ENCODE measurements around the gene URGCP. TPM values are rescaled to one million over a fixed set of nuclear protein-coding genes. Genes with fewer than 3 reads are reported as not detected.
A peak's percentile ranks its signal among the peaks of the same experiment; 100 is the strongest.

The URGCP gene
- total and polyA plus RNA-seq, 2 experiments from 2014 or later, result 28.3 to 40.2 TPM

- no peak overlapping the region for H3K27ac ChIP-seq
- TF ChIP-seq, protein P1, sequence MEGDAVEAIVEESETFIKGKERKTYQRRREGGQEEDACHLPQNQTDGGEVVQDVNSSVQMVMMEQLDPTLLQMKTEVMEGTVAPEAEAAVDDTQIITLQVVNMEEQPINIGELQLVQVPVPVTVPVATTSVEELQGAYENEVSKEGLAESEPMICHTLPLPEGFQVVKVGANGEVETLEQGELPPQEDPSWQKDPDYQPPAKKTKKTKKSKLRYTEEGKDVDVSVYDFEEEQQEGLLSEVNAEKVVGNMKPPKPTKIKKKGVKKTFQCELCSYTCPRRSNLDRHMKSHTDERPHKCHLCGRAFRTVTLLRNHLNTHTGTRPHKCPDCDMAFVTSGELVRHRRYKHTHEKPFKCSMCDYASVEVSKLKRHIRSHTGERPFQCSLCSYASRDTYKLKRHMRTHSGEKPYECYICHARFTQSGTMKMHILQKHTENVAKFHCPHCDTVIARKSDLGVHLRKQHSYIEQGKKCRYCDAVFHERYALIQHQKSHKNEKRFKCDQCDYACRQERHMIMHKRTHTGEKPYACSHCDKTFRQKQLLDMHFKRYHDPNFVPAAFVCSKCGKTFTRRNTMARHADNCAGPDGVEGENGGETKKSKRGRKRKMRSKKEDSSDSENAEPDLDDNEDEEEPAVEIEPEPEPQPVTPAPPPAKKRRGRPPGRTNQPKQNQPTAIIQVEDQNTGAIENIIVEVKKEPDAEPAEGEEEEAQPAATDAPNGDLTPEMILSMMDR (IDR thresholded peaks at IDR 0.05; ENCODE audit: low read depth, low read length), result no peak
- DNase-seq (ENCODE audit: low read depth in 1 of 2, low spot score in 1 of 2), result no peak
- no peak overlapping the region for H3K4me3 ChIP-seq
- no peaks in the 10 kb centered on the region for H3K27me3 ChIP-seq
- H3K9me3 ChIP-seq (ENCODE audit: low read depth), result no peaks in the 10 kb centered on the region
- H3K4me1 ChIP-seq (ENCODE audit: low read depth), result peaks cover 26% of the 10 kb centered on the region
- peaks cover 5% of the 10 kb centered on the region for H3K36me3 ChIP-seq
Measured at GRCh38 chr7:43870316-43870715, 36.1 kb downstream of the URGCP start.

GRCh38 chr7:43869867-43870240 lies 36.5 kb downstream of the URGCP start:
- H3K4me1 ChIP-seq (ENCODE audit: low read depth), result peaks cover 26% of the 10 kb centered on the region
- DNase-seq (ENCODE audit: low read depth in 1 of 2, low spot score in 1 of 2), result peak in 1 of 2 donors; percentile 83
- peak overlapping the region; percentile 89 for H3K4me3 ChIP-seq
- no peak overlapping the region for H3K27ac ChIP-seq
- peaks cover 5% of the 10 kb centered on the region for H3K36me3 ChIP-seq
- H3K27me3 ChIP-seq, result no peaks in the 10 kb centered on the region
- TF ChIP-seq, protein P1 (IDR thresholded peaks at IDR 0.05; ENCODE audit: low read depth, low read length), result no peak
- H3K9me3 ChIP-seq (ENCODE audit: low read depth), result no peaks in the 10 kb centered on the region

- Histone ChIP-seq H3K9me3 (ENCODE audit: low read depth) (no peaks in the 10 kb centered on the region), H3K36me3 (peaks cover 5% of the 10 kb centered on the region), H3K4me1 (ENCODE audit: low read depth) (peaks cover 26% of the 10 kb centered on the region), H3K27ac (peak within 1 kb of the TSS; percentile 85), H3K4me3 (peak within 1 kb of the TSS; percentile 89), H3K27me3 (no peaks in the 10 kb centered on the region)
- peak; percentile 98 for DNase-seq (ENCODE audit: low read depth in 1 of 2, low spot score in 1 of 2)
- TF ChIP-seq, protein P1 (IDR thresholded peaks at IDR 0.05; ENCODE audit: low read depth, low read length), result no peak
Measured at GRCh38 chr7:43869006-43869866, 37.2 kb downstream of the URGCP start, which contains the start of gene MRPS24. Gene MRPS24 (minus strand): TSS chr7:43869517. CDS start chr7:43869495, 22 bp downstream.

- H3K9me3 ChIP-seq (ENCODE audit: low read depth), result no peaks in the 10 kb centered on the region
- peaks cover 26% of the 10 kb centered on the region for H3K4me1 ChIP-seq (ENCODE audit: low read depth)
- no peaks in the 10 kb centered on the region for H3K27me3 ChIP-seq
- H3K4me3 ChIP-seq, result peak overlapping the region; percentile 89
- peaks cover 5% of the 10 kb centered on the region for H3K36me3 ChIP-seq
- no peak for DNase-seq (ENCODE audit: low read depth in 1 of 2, low spot score in 1 of 2)
- TF ChIP-seq, protein P1 (IDR thresholded peaks at IDR 0.05; ENCODE audit: low read depth, low read length), result no peak
- H3K27ac ChIP-seq, result no peak overlapping the region
Measured at GRCh38 chr7:43868681-43869005, 37.8 kb downstream of the URGCP start.

DNA sequence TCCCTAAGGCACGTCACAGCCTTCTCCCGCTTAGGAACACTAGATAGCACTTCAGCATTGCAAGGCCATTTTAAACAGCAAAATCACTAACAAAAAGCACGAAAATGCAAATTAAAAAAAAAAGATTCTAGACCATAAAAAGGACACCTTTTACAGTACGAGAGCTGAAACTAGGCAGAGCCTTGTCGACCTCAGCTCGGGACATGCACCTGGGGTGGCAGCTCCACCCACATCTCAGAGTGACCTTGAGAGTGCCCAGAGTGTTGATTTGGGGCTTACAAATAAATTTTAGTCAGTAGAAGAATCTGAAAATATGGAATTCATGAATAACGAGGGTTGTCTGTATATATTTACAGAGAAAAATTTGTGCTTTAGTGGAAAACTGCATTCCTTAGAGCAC lies 38.2 kb downstream of the URGCP start:
- TF ChIP-seq, protein P1 (IDR thresholded peaks at IDR 0.05; ENCODE audit: low read depth, low read length), result no peak
- no peaks in the 10 kb centered on the region for H3K9me3 ChIP-seq (ENCODE audit: low read depth)
- H3K36me3 ChIP-seq, result peaks cover 5% of the 10 kb centered on the region
- H3K4me1 ChIP-seq (ENCODE audit: low read depth), result peaks cover 24% of the 10 kb centered on the region
- H3K4me3 ChIP-seq, result peak overlapping the region; percentile 89
- no peak overlapping the region for H3K27ac ChIP-seq
- H3K27me3 ChIP-seq, result no peaks in the 10 kb centered on the region
- no peak for DNase-seq (ENCODE audit: low read depth in 1 of 2, low spot score in 1 of 2)
